Left lung (tissue), 10 donors: ENCODE results near the gene MEOX2. TPM values are rescaled to one million over a fixed set of nuclear protein-coding genes. Genes with fewer than 3 reads are reported as not detected.

ENCODE experiments used
- ATAC-seq: fragments of 200-7000 bp; cut with Tn5 transposase; one replicate; pipeline ENCODE4 v1.9.1; 2020; ENCODE audit warnings: moderate library complexity
- DNase-seq, 4 donors: peaks; one replicate each; pipeline ENCODE4 v3.0.0-alpha.2; 2013 to 2020
- H3K27ac ChIP-seq, 2 donors: fragments of 200-600 bp; sonication (generic) in 1 of 2; one replicate each; pipeline versions ENCODE4 v1.5.0 to v1.8.0; 2020 to 2021
- H3K27me3 ChIP-seq, 2 donors: fragments of 200-600 bp; sonication (generic) in 1 of 2; one replicate each; pipeline versions ENCODE4 v1.5.0 to v1.8.0; 2020 to 2021
- H3K36me3 ChIP-seq, 2 donors: fragments of 200-600 bp; sonication (generic) in 1 of 2; one replicate each; pipeline versions ENCODE4 v1.5.0 to v1.8.0; 2020 to 2021
- H3K4me1 ChIP-seq, 2 donors: fragments of 200-600 bp; one replicate each; pipeline ENCODE4 v1.8.0; 2021
- H3K4me3 ChIP-seq, 2 donors: fragments of 200-600 bp; sonication (generic) in 1 of 2; one replicate each; pipeline versions ENCODE4 v1.5.0 to v1.8.0; 2020 to 2021; ENCODE audit warnings: mild to moderate bottlenecking in 1 of 2
- H3K9me3 ChIP-seq, 2 donors: fragments of 200-600 bp; sonication (generic) in 1 of 2; one replicate each; pipeline versions ENCODE4 v1.5.0 to v1.8.0; 2020 to 2021
- CTCF ChIP-seq, 2 donors: fragments of 200-600 bp; sonication (generic) in 1 of 2; IDR thresholded peaks; one replicate each; pipeline versions ENCODE4 v1.5.0 to v1.8.0; 2021; ENCODE audit warnings: antibody characterized with exemption in 2 of 2
- intact Hi-C, 2 donors: fragments of 100-400 bp; cut with DNase I; formaldehyde crosslinking; loops; one replicate each; pipeline versions ENCODE4 v1.11.2 to v1.14.2; 2022
- polyA plus RNA-seq, 6 donors: library from polyadenylated mRNA; unstranded; fragments of 120-200 nt; gene quantifications; one replicate each; pipeline ENCODE4 v1.2.1, GENCODE V29; 2013; ENCODE audit not compliant: insufficient read length in 6 of 6
- total RNA-seq, 2 donors: library from RNA; stranded (reverse); fragmentation: NEBNext Ultra II Directional; extraction: Animal tissue kit (Norgen Biotek cat#: 25700); gene quantifications; one replicate each; pipeline ENCODE4 v1.2.1, GENCODE V29; 2021
- donor health status: DM: no; HTN: yes; CAD: no.
- donor health status: DM: no; HTN: no; CAD: no.

Gene MEOX2
- total and polyA plus RNA-seq, 8 donors = 25.2 to 224 (median 174) TPM

- no peak for TF ChIP-seq CTCF (IDR thresholded peaks at IDR 0.05)
- DNase-seq (no peak), ATAC-seq (no peak)
- no peaks in the 10 kb centered on the region for H3K36me3 ChIP-seq
- H3K4me3 ChIP-seq = no peak overlapping the region
- intact Hi-C loops = no loop called here
- H3K27me3 ChIP-seq = no peaks in the 10 kb centered on the region
- no peaks in the 10 kb centered on the region for H3K4me1 ChIP-seq
- peaks cover 0 to 2% of the 10 kb centered on the region in 2 donors for H3K9me3 ChIP-seq
- no peak overlapping the region for H3K27ac ChIP-seq
Observed at GRCh38 chr7:15594461-15594860, 92.0 kb downstream of the MEOX2 start.

- TF ChIP-seq CTCF (IDR thresholded peaks at IDR 0.05) = no peak
- no peak overlapping the region for H3K27ac ChIP-seq
- DNase-seq (no peak), ATAC-seq (no peak)
- H3K27me3 ChIP-seq = no peaks in the 10 kb centered on the region
- no peak overlapping the region for H3K4me3 ChIP-seq
- no peaks in the 10 kb centered on the region for H3K4me1 ChIP-seq
- H3K36me3 ChIP-seq = no peaks in the 10 kb centered on the region
- no peaks in the 10 kb centered on the region for H3K9me3 ChIP-seq
- intact Hi-C loops = no loop called here
Observed at GRCh38 chr7:15593382-15593781, 93.1 kb downstream of the MEOX2 start.

GRCh38 chr7:15586266-15586665, 100.2 kb downstream of the MEOX2 start:
- Histone ChIP-seq H3K27me3 (no peaks in the 10 kb centered on the region), H3K4me1 (no peaks in the 10 kb centered on the region), H3K9me3 (peaks cover 0 to 13% of the 10 kb centered on the region in 2 donors), H3K36me3 (no peaks in the 10 kb centered on the region), H3K4me3 (no peak overlapping the region), H3K27ac (no peak overlapping the region)
- DNase-seq (no peak), ATAC-seq (no peak)
- no peak for TF ChIP-seq CTCF (IDR thresholded peaks at IDR 0.05)
- intact Hi-C loops = no loop called here

- no peaks in the 10 kb centered on the region for H3K36me3 ChIP-seq
- intact Hi-C loops = no loop called here
- no peaks in the 10 kb centered on the region for H3K4me1 ChIP-seq
- H3K4me3 ChIP-seq = no peak overlapping the region
- no peak overlapping the region for H3K27ac ChIP-seq
- TF ChIP-seq CTCF (IDR thresholded peaks at IDR 0.05) = no peak
- H3K9me3 ChIP-seq = peaks cover 0 to 13% of the 10 kb centered on the region in 2 donors
- H3K27me3 ChIP-seq = no peaks in the 10 kb centered on the region
- DNase-seq (no peak), ATAC-seq (no peak)
Observed at GRCh38 chr7:15584575-15584974, 101.9 kb downstream of the MEOX2 start.

GRCh38 chr7:15582773-15583172, 103.7 kb downstream of the MEOX2 start:
- Histone ChIP-seq H3K27me3 (no peaks in the 10 kb centered on the region), H3K4me3 (no peak overlapping the region), H3K4me1 (no peaks in the 10 kb centered on the region), H3K9me3 (peaks cover 0 to 13% of the 10 kb centered on the region in 2 donors), H3K36me3 (no peaks in the 10 kb centered on the region), H3K27ac (no peak overlapping the region)
- DNase-seq (no peak), ATAC-seq (no peak)
- intact Hi-C loops = no loop called here
- TF ChIP-seq CTCF (IDR thresholded peaks at IDR 0.05) = no peak
